ENCODE measurements around the gene STRN. TPM values are rescaled to one million over a fixed set of nuclear protein-coding genes. Genes with fewer than 3 reads are reported as not detected.

STRN gene
- total and polyA plus RNA-seq, 9 of the 15 experiments (the other 6 are each of a cell fraction or from before 2014, with no cell fraction given) = 1.3 to 31.2 (median 20.0) TPM

DNA sequence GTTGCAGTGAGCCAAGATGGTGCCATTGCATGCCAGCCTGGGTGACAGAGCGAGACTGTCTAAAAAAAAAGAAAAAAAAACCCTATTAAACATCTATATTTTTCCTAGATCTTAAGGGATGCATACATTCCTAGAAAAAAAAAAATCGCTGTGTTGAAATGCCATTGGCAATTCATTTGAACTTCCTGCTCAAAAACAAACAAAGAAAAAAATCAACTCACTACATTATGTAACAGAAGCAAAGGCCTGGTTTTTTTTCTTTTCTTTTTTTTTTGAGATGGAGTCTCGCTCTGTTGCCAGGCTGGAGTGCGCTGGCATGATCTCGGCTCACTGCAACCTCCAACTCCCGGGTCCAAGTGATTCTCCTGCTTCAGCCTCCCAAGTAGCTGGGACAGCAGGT lies 21.7 kb upstream of the STRN start:
- H3K9me3 ChIP-seq (replicated peaks; ENCODE audit: control insufficient read depth, insufficient read depth, low read depth, low read length) = no peaks in the 10 kb centered on the region
- H3K27ac ChIP-seq (ENCODE audit: extremely low read depth, low read depth, low read length) = no peak overlapping the region
- FAIRE-seq = no peak
- no peaks in the 10 kb centered on the region for H3K27me3 ChIP-seq (ENCODE audit: control insufficient read depth in 2 of 2, insufficient read depth in 2 of 2, low read length in 2 of 2)
- ATAC-seq = no peak
- peaks cover 13% of the 10 kb centered on the region; the same call in 1 of the 3 replicates for H3K36me3 ChIP-seq (ENCODE audit: control insufficient read depth, insufficient read depth, low read length)
- no peaks in the 10 kb centered on the region for H3K4me1 ChIP-seq (replicated peaks in 1 of 2; ENCODE audit: control insufficient read depth in 2 of 2, insufficient read depth in 2 of 2, low read length in 2 of 2)
- POLR2A ChIA-PET = interaction anchor here (0.6 to 0.8 kb wide), 2 partner anchors 20 to 260 kb away, joined by 3 read pairs; no protein-coding TSS in a partner anchor
- in situ Hi-C loops (cut with MboI) = no loop called here
- no TSS peak for BruUV-seq (replicated peaks)
- no peaks in the 10 kb centered on the region for H4K20me1 ChIP-seq (replicated peaks; ENCODE audit: control insufficient read depth, insufficient read depth, low read length)
- CTCF ChIA-PET (ENCODE audit: low intra/inter-chr PET ratio) = no interaction called here
- no peak overlapping the region for H3K9ac ChIP-seq (ENCODE audit: insufficient read depth in 1 of 2, low read depth in 2 of 2, low read length in 2 of 2)
- no peaks in the 10 kb centered on the region for H3K9me1 ChIP-seq (ENCODE audit: control insufficient read depth, insufficient read depth, low read length)
- H3K79me2 ChIP-seq (ENCODE audit: control insufficient read depth, insufficient read depth, low read length) = no peaks in the 10 kb centered on the region
- no peak for DNase-seq (ENCODE audit: extremely low read depth in 1 of 4, low spot score in 3 of 4)
- no peak overlapping the region for H2AFZ ChIP-seq (ENCODE audit: low read depth, low read length)
- H3K4me2 ChIP-seq (ENCODE audit: insufficient read depth, low read length) = no peak overlapping the region
- WGBS (ENCODE audit: insufficient coverage, low coverage, missing lambda C conversion rate) = 100% methylated on average over 3 of the region's 6 CpGs
- no peak overlapping the region for H3K4me3 ChIP-seq
- TF ChIP-seq, protein P1, sequence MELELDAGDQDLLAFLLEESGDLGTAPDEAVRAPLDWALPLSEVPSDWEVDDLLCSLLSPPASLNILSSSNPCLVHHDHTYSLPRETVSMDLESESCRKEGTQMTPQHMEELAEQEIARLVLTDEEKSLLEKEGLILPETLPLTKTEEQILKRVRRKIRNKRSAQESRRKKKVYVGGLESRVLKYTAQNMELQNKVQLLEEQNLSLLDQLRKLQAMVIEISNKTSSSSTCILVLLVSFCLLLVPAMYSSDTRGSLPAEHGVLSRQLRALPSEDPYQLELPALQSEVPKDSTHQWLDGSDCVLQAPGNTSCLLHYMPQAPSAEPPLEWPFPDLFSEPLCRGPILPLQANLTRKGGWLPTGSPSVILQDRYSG (tag; conservative IDR thresholded peaks at IDR 0.05; ENCODE audit: low read depth) = no peak
- TF ChIP-seq STAT5B (CRISPR knock-in tag; IDR thresholded peaks at IDR 0.05) (no peak), JUN (IDR thresholded peaks at IDR 0.05; ENCODE audit: borderline replicate concordance, low read depth, low read length) (no peak), JUN (CRISPR knock-in tag; IDR thresholded peaks at IDR 0.05; ENCODE audit: borderline replicate concordance) (no peak), SMARCC2 (IDR thresholded peaks at IDR 0.05; ENCODE audit: low read depth) (no peak), MCM7 (IDR thresholded peaks at IDR 0.05) (no peak), EP400 (IDR thresholded peaks at IDR 0.05) (no peak), SPI1 (IDR thresholded peaks at IDR 0.05; ENCODE audit: borderline replicate concordance, low read depth, low read length) (no peak), ZNF212 (CRISPR knock-in tag; IDR thresholded peaks at IDR 0.05) (no peak)
- TF ChIP-seq, protein P2, sequence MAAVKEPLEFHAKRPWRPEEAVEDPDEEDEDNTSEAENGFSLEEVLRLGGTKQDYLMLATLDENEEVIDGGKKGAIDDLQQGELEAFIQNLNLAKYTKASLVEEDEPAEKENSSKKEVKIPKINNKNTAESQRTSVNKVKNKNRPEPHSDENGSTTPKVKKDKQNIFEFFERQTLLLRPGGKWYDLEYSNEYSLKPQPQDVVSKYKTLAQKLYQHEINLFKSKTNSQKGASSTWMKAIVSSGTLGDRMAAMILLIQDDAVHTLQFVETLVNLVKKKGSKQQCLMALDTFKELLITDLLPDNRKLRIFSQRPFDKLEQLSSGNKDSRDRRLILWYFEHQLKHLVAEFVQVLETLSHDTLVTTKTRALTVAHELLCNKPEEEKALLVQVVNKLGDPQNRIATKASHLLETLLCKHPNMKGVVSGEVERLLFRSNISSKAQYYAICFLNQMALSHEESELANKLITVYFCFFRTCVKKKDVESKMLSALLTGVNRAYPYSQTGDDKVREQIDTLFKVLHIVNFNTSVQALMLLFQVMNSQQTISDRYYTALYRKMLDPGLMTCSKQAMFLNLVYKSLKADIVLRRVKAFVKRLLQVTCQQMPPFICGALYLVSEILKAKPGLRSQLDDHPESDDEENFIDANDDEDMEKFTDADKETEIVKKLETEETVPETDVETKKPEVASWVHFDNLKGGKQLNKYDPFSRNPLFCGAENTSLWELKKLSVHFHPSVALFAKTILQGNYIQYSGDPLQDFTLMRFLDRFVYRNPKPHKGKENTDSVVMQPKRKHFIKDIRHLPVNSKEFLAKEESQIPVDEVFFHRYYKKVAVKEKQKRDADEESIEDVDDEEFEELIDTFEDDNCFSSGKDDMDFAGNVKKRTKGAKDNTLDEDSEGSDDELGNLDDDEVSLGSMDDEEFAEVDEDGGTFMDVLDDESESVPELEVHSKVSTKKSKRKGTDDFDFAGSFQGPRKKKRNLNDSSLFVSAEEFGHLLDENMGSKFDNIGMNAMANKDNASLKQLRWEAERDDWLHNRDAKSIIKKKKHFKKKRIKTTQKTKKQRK (IDR thresholded peaks at IDR 0.05; ENCODE audit: borderline replicate concordance, low read depth, low read length) = no peak
- intact Hi-C loops (cut with micrococcal nuclease) = no loop called here

Measured in K562 (cell line).